GM12878 (cell line): Measurements from ENCODE around the gene SLC1A2. TPM values are rescaled to one million over a fixed set of nuclear protein-coding genes. Genes with fewer than 3 reads are reported as not detected.

Experiments used
- ATAC-seq: fragments of 200-7000 bp; cut with Tn5 transposase; 3 replicates; pipeline ENCODE4 v1.9.1; 2020; ENCODE audit warnings: mild to moderate bottlenecking, moderate library complexity
- BruUV-seq: library from RNA; stranded (reverse); fragments of 400-500 nt; replicated peaks from 2 replicates; lab custom pipeline; 2021; lab: Mats Ljungman, UMichigan
- CTCF ChIA-PET: fragments of 300-600 bp; sonication (Branson Sonifier 250); formaldehyde crosslinking; extraction: SDS; loops from one replicate; lab custom pipeline; 2021; ENCODE audit warnings: inconsistent platforms; lab: Yijun Ruan, JAX
- POLR2A ChIA-PET: fragments of 350-600 bp; formaldehyde crosslinking; extraction: SDS; loops from one replicate; lab custom pipeline; 2021; ENCODE audit warnings: inconsistent platforms; lab: Charles Lee
- RAD21 ChIA-PET: fragments of 300-600 bp; sonication (Branson Sonifier 250); formaldehyde crosslinking; loops from one replicate; lab custom pipeline; 2023; ENCODE audit warnings: antibody characterized with exemption; ENCODE audit not compliant: unreplicated experiment; lab: Charles Lee
- SMC1A ChIA-PET: fragments of 300-600 bp; sonication (Branson Sonifier 250); formaldehyde crosslinking; loops from one replicate; lab custom pipeline; 2023; ENCODE audit not compliant: unreplicated experiment, uncharacterized antibody; lab: Charles Lee
- DNase-seq: peaks from one replicate; pipeline ENCODE4 v3.0.0-alpha.2; 2011; ENCODE audit warnings: low read depth, low spot score
- FAIRE-seq: peaks from 3 replicates; lab custom pipeline; 2011; peaks lifted over from hg19 to GRCh38; lab: Jason Lieb, UNC
- H2AFZ ChIP-seq: 2 replicates; pipeline ENCODE4 v1.6.0; 2011; ENCODE audit warnings: low read depth, low read length, control low read depth; ENCODE audit not compliant: control insufficient read depth
- H3K27ac ChIP-seq: 2 replicates; pipeline ENCODE4 v1.5.1; 2011; ENCODE audit warnings: control low read depth; ENCODE audit not compliant: control insufficient read depth, insufficient read depth
- H3K27me3 ChIP-seq, 2 experiments: replicated peaks in 1 of 2; 2 replicates each; pipeline versions ENCODE4 v1.6.0 to v1.6.1; 2011; ENCODE audit warnings: low read length in 1 of 2; ENCODE audit not compliant: control insufficient read depth in 2 of 2, insufficient read depth in 2 of 2
- H3K36me3 ChIP-seq, 2 experiments: 2 replicates each; pipeline ENCODE4 v1.5.1; 2011; ENCODE audit warnings: low read length in 1 of 2; ENCODE audit not compliant: control insufficient read depth in 2 of 2, insufficient read depth in 2 of 2
- H3K4me1 ChIP-seq: 2 replicates; pipeline ENCODE4 v1.6.1; 2011; ENCODE audit warnings: mild to moderate bottlenecking, low read length, moderate library complexity, mixed read lengths; ENCODE audit not compliant: control insufficient read depth, insufficient read depth
- H3K4me2 ChIP-seq: 2 replicates; pipeline ENCODE4 v1.6.0; 2011; ENCODE audit warnings: control low read depth; ENCODE audit not compliant: control insufficient read depth, insufficient read depth
- H3K4me3 ChIP-seq: fragments of 200-600 bp; sonication (generic); 2 replicates; pipeline ENCODE4 v1.5.1; 2016
- H3K79me2 ChIP-seq: 2 replicates; pipeline ENCODE4 v1.6.0; 2011; ENCODE audit warnings: low read length; ENCODE audit not compliant: control insufficient read depth, insufficient read depth
- H3K9ac ChIP-seq: 2 replicates; pipeline ENCODE4 v1.8.0; 2011; ENCODE audit warnings: low read length, control low read depth, mixed read lengths; ENCODE audit not compliant: control insufficient read depth, insufficient read depth
- H3K9me3 ChIP-seq: replicated peaks from 3 replicates; pipeline ENCODE4 v1.5.1; 2011; ENCODE audit warnings: mild to moderate bottlenecking, low read length; ENCODE audit not compliant: control insufficient read depth, insufficient read depth
- H4K20me1 ChIP-seq: 2 replicates; pipeline ENCODE4 v1.6.0; 2011; ENCODE audit not compliant: control insufficient read depth, insufficient read depth
- CBFB ChIP-seq: IDR thresholded peaks from 2 replicates; pipeline ENCODE4 v1.6.1; 2016; ENCODE audit warnings: antibody characterized with exemption, low read depth
- EZH2 ChIP-seq: IDR thresholded peaks from 2 replicates; pipeline ENCODE4 v1.6.1; 2012; ENCODE audit warnings: low read depth, mild to moderate bottlenecking, control low read depth, inconsistent platforms, low read length, borderline replicate concordance; ENCODE audit not compliant: control insufficient read depth
- NFXL1 ChIP-seq: fragments of 450-650 bp; IDR thresholded peaks from 2 replicates; pipeline ENCODE4 v1.6.1; 2017; ENCODE audit warnings: antibody characterized with exemption, mild to moderate bottlenecking, borderline replicate concordance
- NFYA ChIP-seq: IDR thresholded peaks from 2 replicates; pipeline ENCODE4 v1.6.1; 2011; ENCODE audit warnings: low read depth, mild to moderate bottlenecking, low read length, improper control_type of control experiment, borderline replicate concordance
- POLR2AphosphoS2 ChIP-seq: IDR thresholded peaks from 2 replicates; pipeline ENCODE4 v1.6.1; 2011; ENCODE audit warnings: low read depth, mild to moderate bottlenecking, low read length, improper control_type of control experiment, moderate library complexity
- PRDM15 ChIP-seq: fragments of 450-650 bp; formaldehyde crosslinking; IDR thresholded peaks from 2 replicates; pipeline ENCODE4 v1.4.0; 2020; ENCODE audit warnings: mild to moderate bottlenecking, moderate library complexity
- RAD51 ChIP-seq: fragments of 450-650 bp; IDR thresholded peaks from 2 replicates; pipeline ENCODE4 v1.6.1; 2016; ENCODE audit warnings: moderate library complexity, mild to moderate bottlenecking, inconsistent platforms
- RBBP5 ChIP-seq: fragments of 200-600 bp; sonication (generic); conservative IDR thresholded peaks from 2 replicates; pipeline ENCODE4 v1.6.1; 2016
- RELB ChIP-seq: fragments of 450-650 bp; IDR thresholded peaks from 2 replicates; pipeline ENCODE4 v1.6.1; 2017; ENCODE audit warnings: low read depth, mild to moderate bottlenecking, moderate library complexity
- TCF3 ChIP-seq: IDR thresholded peaks from 2 replicates; pipeline ENCODE4 v1.6.1; 2012; ENCODE audit warnings: low read depth, mild to moderate bottlenecking, low read length, borderline replicate concordance; ENCODE audit not compliant: insufficient read depth
- WGBS: methylation state at CpG from one replicate; pipeline ENCODE4 v1.1.6; 2016; ENCODE audit warnings: low lambda C conversion rate; ENCODE audit not compliant: insufficient replicate concordance, insufficient coverage; ENCODE audit errors: missing lambda C conversion rate; 5-methylcytosine and 5-hydroxymethylcytosine counted together
- in situ Hi-C: fragments of 300-500 bp; cut with MboI; formaldehyde crosslinking; loops from 9 replicates; pipeline ENCODE4 v1.14.3; 2018; ENCODE audit warnings: mixed read lengths
- intact Hi-C: fragments of 100-400 bp; cut with micrococcal nuclease; formaldehyde crosslinking; loops from one replicate; pipeline ENCODE4 v1.14.2; 2022; ENCODE audit not compliant: unreplicated experiment
- polyA plus RNA-seq, 11 experiments: library from polyadenylated mRNA; depleted of rRNA in 4 of 11; unstranded in 6 of 11; stranded (reverse) in 5 of 11; fragments of >200 nt; fragmentation: Nextera tagmentation in 4 of 11; fragmentation: Illumina TruSeq in 1 of 11; extraction: Ambion mirVana in 4 of 11; extraction: Trizol in 1 of 11; gene quantifications; 1 replicate in 1 of 11; 2 replicates in 10 of 11; pipeline versions ENCODE4 v1.2.1 to v1.2.3, GENCODE V29; 2011 to 2016; ENCODE audit warnings: inconsistent platforms in 2 of 11, missing spikeins in 2 of 11, low read depth in 1 of 11
- total RNA-seq, 4 experiments: library from RNA; depleted of rRNA in 3 of 4; stranded (reverse); fragments of >200 nt in 3 of 4; fragmentation: Illumina TruSeq in 1 of 4; extraction: Trizol in 1 of 4; gene quantifications; 2 replicates each; pipeline versions ENCODE4 v1.2.1 to v1.2.3, GENCODE V29; 2013 to 2021

SLC1A2 gene
- total and polyA plus RNA-seq, 10 of the 15 experiments (the other 5 are each of a cell fraction or from before 2014, with no cell fraction given) = 0.01 to 0.84 (median 0.22) TPM; not detected in 1

DNA sequence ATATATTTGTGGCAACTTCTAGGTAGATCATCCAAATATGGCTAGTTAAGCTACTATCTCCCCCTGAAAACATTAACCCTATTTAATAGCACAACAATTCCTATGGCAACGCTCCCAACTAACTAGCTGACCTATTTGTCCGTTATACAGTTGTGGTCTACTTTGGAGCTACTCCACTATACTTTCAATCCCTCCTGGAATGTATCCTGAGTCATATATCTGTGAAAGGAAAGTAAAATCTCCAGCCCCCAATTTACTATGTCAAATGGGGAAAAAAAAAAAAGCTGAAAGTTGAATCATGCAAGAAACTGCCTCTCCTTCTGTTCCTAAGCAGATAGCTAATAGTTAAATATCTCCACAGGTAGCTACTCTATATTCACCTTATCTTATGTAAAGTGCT, 151.9 kb downstream of the SLC1A2 start:
- TF ChIP-seq POLR2AphosphoS2 = no peak
- no peak for TF ChIP-seq CBFB
- TF ChIP-seq NFYA = no peak
- TF ChIP-seq RELB = no peak
- no peak for TF ChIP-seq TCF3
- TF ChIP-seq NFXL1 = no peak
- no peak for TF ChIP-seq PRDM15
- no peak for TF ChIP-seq RBBP5
- TF ChIP-seq EZH2 = no peak
- TF ChIP-seq RAD51 = no peak
- Histone ChIP-seq H3K4me1 (peaks cover 11% of the 10 kb centered on the region), H3K4me3 (no peak overlapping the region), H3K79me2 (no peaks in the 10 kb centered on the region), H3K27ac (no peak overlapping the region), H4K20me1 (no peaks in the 10 kb centered on the region), H3K4me2 (no peak overlapping the region), H3K27me3 (no peaks in the 10 kb centered on the region), H2AFZ (no peak overlapping the region), H3K9ac (no peak overlapping the region), H3K36me3 (no peaks in the 10 kb centered on the region), H3K9me3 (no peaks in the 10 kb centered on the region; the same call in 2 of the 3 replicates)
- SMC1A ChIA-PET = interaction anchor here (0.6 to 0.9 kb wide), 3 partner anchors 9 to 42 kb away, joined by 3 to 5 read pairs (median 3); no protein-coding TSS in a partner anchor
- BruUV-seq = no TSS peak
- POLR2A ChIA-PET = no interaction called here
- CTCF ChIA-PET = interaction anchor here (0.6 to 2.0 kb wide), 8 partner anchors 17 to 399 kb away, joined by 3 to 5 read pairs (median 4); no protein-coding TSS in a partner anchor
- intact Hi-C loops (no loop called here), in situ Hi-C loops (no loop called here)
- ATAC-seq (no peak), DNase-seq (no peak), FAIRE-seq (no peak)
- 71% methylated on average over 2 of the region's 2 CpGs for WGBS
- RAD21 ChIA-PET = interaction anchor here (0.6 to 1.2 kb wide), 3 partner anchors 11 to 339 kb away, joined by 3 to 4 read pairs (median 3); no protein-coding TSS in a partner anchor
